Measurements from ENCODE around the gene SMPD3.

DNA sequence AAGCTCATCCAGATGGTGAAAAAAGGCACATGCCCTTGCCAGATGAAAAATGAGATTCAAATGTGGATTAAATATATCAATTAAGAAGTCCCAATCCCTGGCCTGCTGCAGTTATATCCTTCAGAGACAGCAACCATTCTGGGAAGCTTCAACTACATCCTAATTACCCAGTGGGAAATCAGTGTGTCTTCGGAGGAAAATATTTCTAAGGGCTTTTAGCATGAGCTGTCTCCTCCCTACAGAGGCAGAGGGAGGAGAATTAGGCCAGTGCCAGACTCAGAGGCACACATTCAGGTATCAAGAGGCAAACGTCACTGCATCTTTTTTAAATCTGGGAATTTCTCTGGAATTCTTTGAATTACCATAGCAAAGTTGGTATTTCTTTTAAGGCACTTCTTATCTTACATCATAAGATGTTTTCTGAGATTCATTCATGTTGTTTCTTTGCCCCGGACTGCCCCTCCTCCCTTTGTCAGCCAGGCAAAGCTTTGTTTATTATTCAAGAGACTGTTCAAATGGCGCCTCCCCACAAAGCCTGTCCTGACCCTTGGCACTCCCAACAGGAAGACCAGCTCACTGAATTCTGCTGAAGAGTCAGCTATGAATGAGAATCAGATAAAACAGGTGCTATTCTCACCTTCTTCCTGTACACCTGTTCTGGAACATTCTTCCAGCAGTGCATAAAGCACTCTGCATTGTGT is 38.3 kb upstream of the SMPD3 start:
- TF ChIP-seq POLR2A (IDR thresholded peaks at IDR 0.05; ENCODE audit: low read length) (no peak), GATA1 (IDR thresholded peaks at IDR 0.05; ENCODE audit: low read depth, low read length) (no peak)

Data from erythroblast (primary cell).